ENCODE results near the gene YJEFN3.

The YJEFN3 gene

GRCh38 chr19:19485161-19485997 is 43.3 kb upstream of the YJEFN3 start (continued):
- no peak for TF ChIP-seq REST (tag by site-specific recombination; IDR thresholded peaks at IDR 0.05)

- Histone ChIP-seq H3K4me1 (ENCODE audit: control insufficient read depth, insufficient read depth, low read length) (peaks cover 11% of the 10 kb centered on the region), H3K27ac (ENCODE audit: extremely low read depth, low read depth, low read length) (no peak overlapping the region), H3K4me3 (ENCODE audit: low read depth, low read length) (no peak overlapping the region), H3K36me3 (ENCODE audit: control insufficient read depth in 2 of 2, insufficient read depth in 1 of 2, low read length in 2 of 2) (peaks cover 0 to 24% of the 10 kb centered on the region in 2 experiments; a peak in 2 of 3 replicates), H3K9me3 (ENCODE audit: control insufficient read depth, insufficient read depth, low read depth, low read length) (no peaks in the 10 kb centered on the region)
- TF ChIP-seq ZBTB26 (tag by site-specific recombination; optimal IDR thresholded peaks at IDR 0.05) (no peak), GLIS1 (tag by site-specific recombination; IDR thresholded peaks at IDR 0.05) (peak; percentile 91), KLF17 (tag by site-specific recombination; IDR thresholded peaks at IDR 0.05) (no peak)
- CTCF ChIA-PET, result interaction anchor here (3.6 kb wide), 1 partner anchor 10 kb away, joined by 16 read pairs; no protein-coding TSS in a partner anchor
- POLR2A ChIA-PET, result no interaction called here
These were observed 42.8 kb upstream of the YJEFN3 start for GRCh38 chr19:19485998-19486290.

- peaks cover 11% of the 10 kb centered on the region for H3K4me1 ChIP-seq (ENCODE audit: control insufficient read depth, insufficient read depth, low read length)
- ChIA-PET POLR2A (interaction anchor here (1.6 kb wide), 1 partner anchor 101 kb away, joined by 4 read pairs; no protein-coding TSS in a partner anchor), CTCF (interaction anchor here (3.6 kb wide), 1 partner anchor 10 kb away, joined by 16 read pairs; no protein-coding TSS in a partner anchor)
- no peak overlapping the region for H3K27ac ChIP-seq (ENCODE audit: extremely low read depth, low read depth, low read length)
- H3K4me3 ChIP-seq (ENCODE audit: low read depth, low read length), result no peak overlapping the region
- H3K36me3 ChIP-seq (ENCODE audit: control insufficient read depth in 2 of 2, insufficient read depth in 1 of 2, low read length in 2 of 2), result peaks cover 0 to 25% of the 10 kb centered on the region in 2 experiments; a peak in 2 of 3 replicates
- no peaks in the 10 kb centered on the region for H3K9me3 ChIP-seq (ENCODE audit: control insufficient read depth, insufficient read depth, low read depth, low read length)
- no peak for TF ChIP-seq ZNF341 (tag by site-specific recombination; IDR thresholded peaks at IDR 0.05; ENCODE audit: low read depth)
- TF ChIP-seq ZNF654 (tag by site-specific recombination; IDR thresholded peaks at IDR 0.05; ENCODE audit: low read depth), result no peak
- no peak for TF ChIP-seq ZNF18 (tag by site-specific recombination; IDR thresholded peaks at IDR 0.05)
- no peak for TF ChIP-seq ZNF398 (tag by site-specific recombination; IDR thresholded peaks at IDR 0.05)
- TF ChIP-seq KLF17 (tag by site-specific recombination; IDR thresholded peaks at IDR 0.05), result no peak
- TF ChIP-seq ZNF174 (tag by site-specific recombination; IDR thresholded peaks at IDR 0.05), result no peak
- no peak for TF ChIP-seq ZNF747 (tag by site-specific recombination; IDR thresholded peaks at IDR 0.05)
- no peak for TF ChIP-seq ZNF571 (tag by site-specific recombination; IDR thresholded peaks at IDR 0.05)
- TF ChIP-seq ZNF354C (tag by site-specific recombination; IDR thresholded peaks at IDR 0.05; ENCODE audit: borderline replicate concordance, low read depth), result no peak
- TF ChIP-seq KLF10 (tag by site-specific recombination; IDR thresholded peaks at IDR 0.05), result no peak
- TF ChIP-seq ZNF792 (tag by site-specific recombination; IDR thresholded peaks at IDR 0.05), result no peak
- TF ChIP-seq ZNF510 (tag by site-specific recombination; IDR thresholded peaks at IDR 0.05; ENCODE audit: insufficient replicate concordance), result no peak
- TF ChIP-seq ZNF791 (tag by site-specific recombination; IDR thresholded peaks at IDR 0.05), result no peak
- no peak for TF ChIP-seq ZNF768 (tag by site-specific recombination; IDR thresholded peaks at IDR 0.05)
- no peak for TF ChIP-seq KLF8 (tag by site-specific recombination; IDR thresholded peaks at IDR 0.05)
These were observed 42.2 kb upstream of the YJEFN3 start for GRCh38 chr19:19486343-19487076.
